ENCODE data around the gene ARL4A. TPM values are rescaled to one million over a fixed set of nuclear protein-coding genes. Genes with fewer than 3 reads are reported as not detected.

The ARL4A gene
- total and polyA plus RNA-seq, 9 of the 15 experiments (the other 6 are each of a cell fraction or from before 2014, with no cell fraction given), result 118 to 688 (median 172) TPM

- TF ChIP-seq, protein P1, sequence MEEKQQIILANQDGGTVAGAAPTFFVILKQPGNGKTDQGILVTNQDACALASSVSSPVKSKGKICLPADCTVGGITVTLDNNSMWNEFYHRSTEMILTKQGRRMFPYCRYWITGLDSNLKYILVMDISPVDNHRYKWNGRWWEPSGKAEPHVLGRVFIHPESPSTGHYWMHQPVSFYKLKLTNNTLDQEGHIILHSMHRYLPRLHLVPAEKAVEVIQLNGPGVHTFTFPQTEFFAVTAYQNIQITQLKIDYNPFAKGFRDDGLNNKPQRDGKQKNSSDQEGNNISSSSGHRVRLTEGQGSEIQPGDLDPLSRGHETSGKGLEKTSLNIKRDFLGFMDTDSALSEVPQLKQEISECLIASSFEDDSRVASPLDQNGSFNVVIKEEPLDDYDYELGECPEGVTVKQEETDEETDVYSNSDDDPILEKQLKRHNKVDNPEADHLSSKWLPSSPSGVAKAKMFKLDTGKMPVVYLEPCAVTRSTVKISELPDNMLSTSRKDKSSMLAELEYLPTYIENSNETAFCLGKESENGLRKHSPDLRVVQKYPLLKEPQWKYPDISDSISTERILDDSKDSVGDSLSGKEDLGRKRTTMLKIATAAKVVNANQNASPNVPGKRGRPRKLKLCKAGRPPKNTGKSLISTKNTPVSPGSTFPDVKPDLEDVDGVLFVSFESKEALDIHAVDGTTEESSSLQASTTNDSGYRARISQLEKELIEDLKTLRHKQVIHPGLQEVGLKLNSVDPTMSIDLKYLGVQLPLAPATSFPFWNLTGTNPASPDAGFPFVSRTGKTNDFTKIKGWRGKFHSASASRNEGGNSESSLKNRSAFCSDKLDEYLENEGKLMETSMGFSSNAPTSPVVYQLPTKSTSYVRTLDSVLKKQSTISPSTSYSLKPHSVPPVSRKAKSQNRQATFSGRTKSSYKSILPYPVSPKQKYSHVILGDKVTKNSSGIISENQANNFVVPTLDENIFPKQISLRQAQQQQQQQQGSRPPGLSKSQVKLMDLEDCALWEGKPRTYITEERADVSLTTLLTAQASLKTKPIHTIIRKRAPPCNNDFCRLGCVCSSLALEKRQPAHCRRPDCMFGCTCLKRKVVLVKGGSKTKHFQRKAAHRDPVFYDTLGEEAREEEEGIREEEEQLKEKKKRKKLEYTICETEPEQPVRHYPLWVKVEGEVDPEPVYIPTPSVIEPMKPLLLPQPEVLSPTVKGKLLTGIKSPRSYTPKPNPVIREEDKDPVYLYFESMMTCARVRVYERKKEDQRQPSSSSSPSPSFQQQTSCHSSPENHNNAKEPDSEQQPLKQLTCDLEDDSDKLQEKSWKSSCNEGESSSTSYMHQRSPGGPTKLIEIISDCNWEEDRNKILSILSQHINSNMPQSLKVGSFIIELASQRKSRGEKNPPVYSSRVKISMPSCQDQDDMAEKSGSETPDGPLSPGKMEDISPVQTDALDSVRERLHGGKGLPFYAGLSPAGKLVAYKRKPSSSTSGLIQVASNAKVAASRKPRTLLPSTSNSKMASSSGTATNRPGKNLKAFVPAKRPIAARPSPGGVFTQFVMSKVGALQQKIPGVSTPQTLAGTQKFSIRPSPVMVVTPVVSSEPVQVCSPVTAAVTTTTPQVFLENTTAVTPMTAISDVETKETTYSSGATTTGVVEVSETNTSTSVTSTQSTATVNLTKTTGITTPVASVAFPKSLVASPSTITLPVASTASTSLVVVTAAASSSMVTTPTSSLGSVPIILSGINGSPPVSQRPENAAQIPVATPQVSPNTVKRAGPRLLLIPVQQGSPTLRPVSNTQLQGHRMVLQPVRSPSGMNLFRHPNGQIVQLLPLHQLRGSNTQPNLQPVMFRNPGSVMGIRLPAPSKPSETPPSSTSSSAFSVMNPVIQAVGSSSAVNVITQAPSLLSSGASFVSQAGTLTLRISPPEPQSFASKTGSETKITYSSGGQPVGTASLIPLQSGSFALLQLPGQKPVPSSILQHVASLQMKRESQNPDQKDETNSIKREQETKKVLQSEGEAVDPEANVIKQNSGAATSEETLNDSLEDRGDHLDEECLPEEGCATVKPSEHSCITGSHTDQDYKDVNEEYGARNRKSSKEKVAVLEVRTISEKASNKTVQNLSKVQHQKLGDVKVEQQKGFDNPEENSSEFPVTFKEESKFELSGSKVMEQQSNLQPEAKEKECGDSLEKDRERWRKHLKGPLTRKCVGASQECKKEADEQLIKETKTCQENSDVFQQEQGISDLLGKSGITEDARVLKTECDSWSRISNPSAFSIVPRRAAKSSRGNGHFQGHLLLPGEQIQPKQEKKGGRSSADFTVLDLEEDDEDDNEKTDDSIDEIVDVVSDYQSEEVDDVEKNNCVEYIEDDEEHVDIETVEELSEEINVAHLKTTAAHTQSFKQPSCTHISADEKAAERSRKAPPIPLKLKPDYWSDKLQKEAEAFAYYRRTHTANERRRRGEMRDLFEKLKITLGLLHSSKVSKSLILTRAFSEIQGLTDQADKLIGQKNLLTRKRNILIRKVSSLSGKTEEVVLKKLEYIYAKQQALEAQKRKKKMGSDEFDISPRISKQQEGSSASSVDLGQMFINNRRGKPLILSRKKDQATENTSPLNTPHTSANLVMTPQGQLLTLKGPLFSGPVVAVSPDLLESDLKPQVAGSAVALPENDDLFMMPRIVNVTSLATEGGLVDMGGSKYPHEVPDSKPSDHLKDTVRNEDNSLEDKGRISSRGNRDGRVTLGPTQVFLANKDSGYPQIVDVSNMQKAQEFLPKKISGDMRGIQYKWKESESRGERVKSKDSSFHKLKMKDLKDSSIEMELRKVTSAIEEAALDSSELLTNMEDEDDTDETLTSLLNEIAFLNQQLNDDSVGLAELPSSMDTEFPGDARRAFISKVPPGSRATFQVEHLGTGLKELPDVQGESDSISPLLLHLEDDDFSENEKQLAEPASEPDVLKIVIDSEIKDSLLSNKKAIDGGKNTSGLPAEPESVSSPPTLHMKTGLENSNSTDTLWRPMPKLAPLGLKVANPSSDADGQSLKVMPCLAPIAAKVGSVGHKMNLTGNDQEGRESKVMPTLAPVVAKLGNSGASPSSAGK (IDR thresholded peaks at IDR 0.05), result peak; percentile 13; the same call in 1 of the 2 replicates
- TF ChIP-seq EP400 (IDR thresholded peaks at IDR 0.05), result 0 out of 2 replicates have a peak, but pooled peaks have one; percentile 15
- no peak for TF ChIP-seq NFATC3 (IDR thresholded peaks at IDR 0.05)
- TF ChIP-seq ARNT (IDR thresholded peaks at IDR 0.05), result peak in 1 of 2 experiments; percentile 66; a peak in 2 of 4 replicates
These were observed 14.0 kb downstream of the ARL4A start (continued) for GRCh38 chr7:12701433-12701832.
